ENCODE results near the gene DYNLT4. TPM values are rescaled to one million over a fixed set of nuclear protein-coding genes. Genes with fewer than 3 reads are reported as not detected.

DYNLT4 gene
- total RNA-seq, 1 donor from 2014 or later, result not detected

DNA sequence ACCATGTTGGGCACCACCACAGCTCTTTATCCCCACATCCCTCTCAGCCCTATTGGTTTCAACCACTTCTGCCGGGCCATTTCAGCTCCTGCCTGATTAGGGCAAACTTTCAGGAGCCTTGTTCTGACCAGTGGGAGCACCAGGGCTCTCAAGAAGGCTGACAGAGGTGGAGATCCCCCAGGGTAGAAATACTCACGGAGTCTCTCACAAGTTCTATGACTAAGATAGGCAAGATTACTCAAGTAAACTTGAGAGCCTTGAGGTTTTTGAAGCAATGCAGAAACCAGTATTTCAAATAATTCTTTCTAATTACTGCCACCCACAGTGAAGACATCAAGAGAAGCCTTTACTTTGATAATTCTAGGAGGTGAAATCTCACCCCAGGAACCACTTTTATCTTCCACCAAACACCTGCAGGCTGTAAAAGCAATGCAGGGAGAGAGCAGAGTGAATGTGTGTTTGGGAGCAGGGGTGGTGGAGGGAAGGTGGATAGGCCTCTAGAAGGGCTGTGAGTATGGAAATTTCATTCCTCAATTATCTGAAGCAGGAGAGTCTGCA, 42.5 kb upstream of the DYNLT4 start:
- Histone ChIP-seq H3K4me3 (no peak overlapping the region), H3K36me3 (peaks cover 6 to 8% of the 10 kb centered on the region in 2 donors), H3K9me3 (no peaks in the 10 kb centered on the region), H3K27me3 (no peaks in the 10 kb centered on the region), H3K4me1 (no peaks in the 10 kb centered on the region), H3K27ac (no peak overlapping the region)
- intact Hi-C loops (cut with DNase I), result no loop called here
- no peak for DNase-seq (ENCODE audit: low spot score in 2 of 2)
- TF ChIP-seq, protein P1, sequence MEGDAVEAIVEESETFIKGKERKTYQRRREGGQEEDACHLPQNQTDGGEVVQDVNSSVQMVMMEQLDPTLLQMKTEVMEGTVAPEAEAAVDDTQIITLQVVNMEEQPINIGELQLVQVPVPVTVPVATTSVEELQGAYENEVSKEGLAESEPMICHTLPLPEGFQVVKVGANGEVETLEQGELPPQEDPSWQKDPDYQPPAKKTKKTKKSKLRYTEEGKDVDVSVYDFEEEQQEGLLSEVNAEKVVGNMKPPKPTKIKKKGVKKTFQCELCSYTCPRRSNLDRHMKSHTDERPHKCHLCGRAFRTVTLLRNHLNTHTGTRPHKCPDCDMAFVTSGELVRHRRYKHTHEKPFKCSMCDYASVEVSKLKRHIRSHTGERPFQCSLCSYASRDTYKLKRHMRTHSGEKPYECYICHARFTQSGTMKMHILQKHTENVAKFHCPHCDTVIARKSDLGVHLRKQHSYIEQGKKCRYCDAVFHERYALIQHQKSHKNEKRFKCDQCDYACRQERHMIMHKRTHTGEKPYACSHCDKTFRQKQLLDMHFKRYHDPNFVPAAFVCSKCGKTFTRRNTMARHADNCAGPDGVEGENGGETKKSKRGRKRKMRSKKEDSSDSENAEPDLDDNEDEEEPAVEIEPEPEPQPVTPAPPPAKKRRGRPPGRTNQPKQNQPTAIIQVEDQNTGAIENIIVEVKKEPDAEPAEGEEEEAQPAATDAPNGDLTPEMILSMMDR (IDR thresholded peaks at IDR 0.05), result no peak

DNA sequence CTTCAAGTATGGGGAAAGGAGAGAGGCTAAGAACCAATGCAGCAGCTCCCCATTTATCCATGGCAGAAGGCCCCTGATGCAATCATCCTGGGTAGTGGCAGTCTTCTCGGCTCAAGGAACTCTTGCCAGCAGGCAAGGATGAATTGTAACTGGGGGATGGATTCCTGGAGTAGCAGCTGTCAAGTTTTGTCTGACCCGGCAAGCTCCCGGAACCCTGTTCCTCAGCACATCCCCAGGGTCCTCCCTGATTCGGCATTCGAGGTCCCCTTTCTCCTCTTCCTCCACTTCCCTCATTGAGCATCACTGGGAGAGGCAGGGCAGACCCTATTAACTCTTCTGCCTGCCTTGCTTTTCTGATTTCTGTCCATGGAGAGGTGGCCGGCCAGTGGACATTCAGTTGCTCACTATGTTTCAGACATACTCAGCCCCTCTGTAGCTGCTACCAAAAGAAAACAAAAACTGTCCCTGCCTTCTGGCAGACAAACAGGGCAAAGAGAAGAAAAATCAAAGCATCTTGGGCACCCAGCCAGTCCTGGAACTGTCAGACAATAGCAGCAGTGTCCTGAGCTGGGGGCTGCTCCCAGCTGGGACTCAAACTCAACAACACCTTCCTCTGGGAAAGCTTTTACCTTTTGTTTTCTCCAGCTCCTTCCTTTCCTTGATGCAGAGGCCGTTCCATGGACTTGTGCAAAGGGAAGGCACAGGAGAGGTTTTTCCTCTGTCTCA, 41.5 kb upstream of the DYNLT4 start:
- Histone ChIP-seq H3K4me1 (no peaks in the 10 kb centered on the region), H3K27me3 (no peaks in the 10 kb centered on the region), H3K4me3 (no peak overlapping the region), H3K36me3 (peaks cover 3 to 8% of the 10 kb centered on the region in 2 donors), H3K9me3 (no peaks in the 10 kb centered on the region), H3K27ac (no peak overlapping the region)
- intact Hi-C loops (cut with DNase I), result no loop called here
- TF ChIP-seq, protein P1 (IDR thresholded peaks at IDR 0.05), result no peak
- DNase-seq (ENCODE audit: low spot score in 2 of 2), result no peak

DNA sequence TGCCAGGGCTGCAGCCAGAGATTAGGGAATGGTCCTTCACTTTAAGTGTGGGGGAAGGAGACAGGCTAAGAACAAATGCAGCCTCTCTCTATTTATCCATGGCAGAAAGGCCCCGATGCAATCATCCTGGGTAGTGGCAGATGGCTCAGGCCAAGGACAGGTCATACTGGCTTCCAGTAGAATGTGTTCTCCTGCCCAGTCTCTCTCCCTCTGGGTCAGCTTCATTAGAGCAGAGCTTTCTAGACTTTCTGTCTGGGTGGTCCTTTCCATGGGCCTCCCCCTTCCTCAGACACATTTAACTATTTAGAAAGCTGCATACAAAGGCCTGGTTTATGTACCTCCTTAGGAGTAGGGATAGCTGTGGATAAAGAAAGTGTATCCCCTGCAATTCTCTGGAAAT, 40.7 kb upstream of the DYNLT4 start:
- TF ChIP-seq, protein P1 (IDR thresholded peaks at IDR 0.05), result no peak

DNA sequence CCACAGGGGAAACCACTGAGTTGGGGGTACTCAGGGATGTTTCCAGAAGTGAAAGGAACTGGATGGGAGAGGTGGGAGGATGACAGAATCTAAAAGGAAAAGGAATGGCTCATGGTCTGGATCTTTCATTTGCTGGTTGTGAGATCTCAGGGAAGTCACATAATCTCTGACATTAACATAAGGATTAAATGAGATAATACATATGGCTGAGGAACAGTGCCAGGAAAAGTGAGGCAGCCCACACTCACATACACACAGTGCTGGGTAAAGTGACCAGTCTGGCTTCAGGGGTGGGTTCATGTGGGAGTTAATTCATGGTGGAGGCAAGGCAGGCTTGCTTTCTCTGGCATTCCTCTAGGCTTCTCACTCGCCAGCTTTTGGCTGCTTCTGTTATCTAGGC, 39.8 kb upstream of the DYNLT4 start:
- peaks cover 3 to 8% of the 10 kb centered on the region in 2 donors for H3K36me3 ChIP-seq
- H3K9me3 ChIP-seq, result no peaks in the 10 kb centered on the region
- no peak for DNase-seq (ENCODE audit: low spot score in 2 of 2)
- H3K27ac ChIP-seq, result no peak overlapping the region
- peaks cover 0 to 6% of the 10 kb centered on the region in 2 donors for H3K4me1 ChIP-seq
- intact Hi-C loops (cut with DNase I), result no loop called here
- TF ChIP-seq, protein P1 (IDR thresholded peaks at IDR 0.05), result no peak
- H3K27me3 ChIP-seq, result no peaks in the 10 kb centered on the region
- no peak overlapping the region for H3K4me3 ChIP-seq

More for the DNA sequence above, 40.7 kb upstream of the DYNLT4 start:
- H3K4me3 ChIP-seq, result no peak overlapping the region
- H3K4me1 ChIP-seq, result peaks cover 0 to 5% of the 10 kb centered on the region in 2 donors
- H3K9me3 ChIP-seq, result no peaks in the 10 kb centered on the region
- H3K36me3 ChIP-seq, result peaks cover 3 to 8% of the 10 kb centered on the region in 2 donors
- no peaks in the 10 kb centered on the region for H3K27me3 ChIP-seq
- intact Hi-C loops (cut with DNase I), result no loop called here
- H3K27ac ChIP-seq, result no peak overlapping the region
- no peak for DNase-seq (ENCODE audit: low spot score in 2 of 2)

DNA sequence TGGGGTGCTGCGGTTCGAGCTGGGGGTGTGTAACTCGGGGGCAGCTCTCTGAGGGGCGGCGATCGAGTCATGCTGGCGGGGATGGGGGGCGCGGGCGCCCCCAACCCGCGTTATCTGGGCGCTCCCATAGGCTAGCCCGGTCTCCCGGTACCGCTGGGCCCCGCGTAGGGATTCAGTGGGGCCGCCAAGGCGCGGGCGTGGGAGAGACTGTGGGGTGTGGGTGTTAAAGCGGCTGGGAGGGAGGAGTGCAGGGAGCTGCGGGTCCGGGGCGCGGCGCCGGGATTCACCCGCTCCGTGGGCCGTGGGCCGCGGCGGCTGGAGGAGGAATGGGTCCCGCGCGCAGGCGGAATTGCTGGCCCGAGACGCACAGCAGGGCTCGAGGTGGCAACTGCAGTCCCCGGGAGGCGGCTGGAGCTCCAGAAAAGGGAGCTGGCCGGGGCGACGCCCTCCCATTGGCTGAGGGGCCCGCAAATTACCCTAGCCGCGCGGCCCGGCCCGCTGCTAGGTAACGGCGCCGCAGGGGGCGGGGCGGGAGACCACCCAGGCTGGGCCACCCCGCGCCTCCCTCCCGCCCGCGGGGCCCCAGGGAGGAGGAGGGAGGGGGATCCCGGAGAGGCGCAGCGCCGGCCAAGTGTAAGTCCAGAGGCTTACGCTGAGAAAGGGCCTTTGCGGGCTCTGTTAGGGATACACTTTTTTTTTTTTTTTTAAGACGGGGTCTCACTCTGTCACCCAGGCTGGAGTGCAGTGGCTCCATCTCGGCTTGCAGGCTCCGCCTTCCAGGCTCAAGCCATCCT, 35.9 kb upstream of the DYNLT4 start, which contains the start of gene PTCH2:
Gene PTCH2 (minus strand): TSS at position 392 of the 794 bp plus-strand sequence. CDS start 321 bp downstream, at position 71.
- peak within 1 kb of the TSS; percentile 65 to 73 for H3K4me3 ChIP-seq
- H3K9me3 ChIP-seq, result no peaks in the 10 kb centered on the region
- H3K27me3 ChIP-seq, result no peaks in the 10 kb centered on the region
- intact Hi-C loops (cut with DNase I), result no loop called here
- TF ChIP-seq, protein P1 (IDR thresholded peaks at IDR 0.05), result no peak
- peaks cover 0 to 6% of the 10 kb centered on the region in 2 donors for H3K4me1 ChIP-seq
- H3K36me3 ChIP-seq, result no peaks in the 10 kb centered on the region
- H3K27ac ChIP-seq, result peak within 1 kb of the TSS; percentile 56 to 60
- DNase-seq (ENCODE audit: low spot score in 2 of 2), result peak in 1 of 2 donors; percentile 82
